Gastrocnemius medialis (tissue), 4 donors: ENCODE measurements around the gene ZNF655. TPM values are rescaled to one million over a fixed set of nuclear protein-coding genes. Genes with fewer than 3 reads are reported as not detected.

ENCODE experiments used
- ATAC-seq, 2 donors: fragments of 150-250 bp; one replicate each; pipeline ENCODE4 v1.9.1; 2016
- DNase-seq, 2 donors: peaks; one replicate each; pipeline ENCODE4 v3.0.0-alpha.2; 2019
- H3K27ac ChIP-seq, 4 donors: fragments of 200-600 bp; sonication (generic); 1 replicate in 1 of 4; 2 replicates in 3 of 4; pipeline ENCODE4 v1.5.1; 2016 to 2018; ENCODE audit warnings: mild to moderate bottlenecking in 2 of 4, moderate library complexity in 1 of 4
- H3K27me3 ChIP-seq, 3 donors: fragments of 200-600 bp; sonication (generic) in 2 of 3; 1 replicate in 1 of 3; 2 replicates in 2 of 3; pipeline versions ENCODE4 v1.5.1 to v1.6.0; 2016 to 2019; ENCODE audit warnings: mild to moderate bottlenecking in 1 of 3, moderate library complexity in 1 of 3
- H3K36me3 ChIP-seq, 2 donors: fragments of 200-600 bp; sonication (generic) in 1 of 2; one replicate each; pipeline ENCODE4 v1.5.1; 2017 to 2018
- H3K4me1 ChIP-seq, 2 donors: fragments of 200-600 bp; sonication (generic) in 1 of 2; one replicate each; pipeline ENCODE4 v1.5.1; 2016 to 2017; ENCODE audit warnings: mild to moderate bottlenecking in 2 of 2
- H3K4me3 ChIP-seq, 4 donors: fragments of 200-600 bp; sonication (generic) in 3 of 4; 1 replicate in 1 of 4; 2 replicates in 3 of 4; pipeline ENCODE4 v1.5.1; 2016 to 2019; ENCODE audit warnings: mild to moderate bottlenecking in 2 of 4
- H3K9me3 ChIP-seq, 3 donors: fragments of 200-600 bp; sonication (generic) in 2 of 3; 1 replicate in 1 of 3; 2 replicates in 2 of 3; pipeline ENCODE4 v1.5.1; 2016 to 2019
- CTCF ChIP-seq, 5 experiments: fragments of 450-650 bp in 3 of 5; fragments of 200-600 bp in 2 of 5; sonication (generic) in 2 of 5; IDR thresholded peaks in 4 of 5; conservative IDR thresholded peaks in 1 of 5; 1 replicate in 4 of 5; 2 replicates in 1 of 5; pipeline ENCODE4 v1.5.1; 2016 to 2019; ENCODE audit warnings: antibody characterized with exemption in 5 of 5, mild to moderate bottlenecking in 3 of 5, moderate library complexity in 3 of 5
- POLR2A ChIP-seq, 2 donors: fragments of 450-650 bp; IDR thresholded peaks; one replicate each; pipeline ENCODE4 v1.6.1; 2017; ENCODE audit warnings: antibody characterized with exemption in 2 of 2, mild to moderate bottlenecking in 2 of 2, moderate library complexity in 2 of 2
- in situ Hi-C, 4 donors: fragments of 200-750 bp; cut with MboI; loops; one replicate each; pipeline versions ENCODE4 v1.15.0 to v1.8.0; 2017; ENCODE audit warnings: low sequenced_read_pairs in 4 of 4
- intact Hi-C: fragments of 100-400 bp; cut with DNase I; formaldehyde crosslinking; loops from one replicate; pipeline ENCODE4 v1.15.1; 2023; ENCODE audit warnings: low total_unique reads
- total RNA-seq, 4 donors: library from RNA; depleted of rRNA; stranded (reverse); fragments of >200 nt; gene quantifications; one replicate each; pipeline versions ENCODE4 v1.1.0 to v1.2.3, GENCODE V29; 2016

Gene ZNF655
- total RNA-seq, 4 donors from 2014 or later, result 41.5 to 85.1 (median 56.5) TPM

DNA sequence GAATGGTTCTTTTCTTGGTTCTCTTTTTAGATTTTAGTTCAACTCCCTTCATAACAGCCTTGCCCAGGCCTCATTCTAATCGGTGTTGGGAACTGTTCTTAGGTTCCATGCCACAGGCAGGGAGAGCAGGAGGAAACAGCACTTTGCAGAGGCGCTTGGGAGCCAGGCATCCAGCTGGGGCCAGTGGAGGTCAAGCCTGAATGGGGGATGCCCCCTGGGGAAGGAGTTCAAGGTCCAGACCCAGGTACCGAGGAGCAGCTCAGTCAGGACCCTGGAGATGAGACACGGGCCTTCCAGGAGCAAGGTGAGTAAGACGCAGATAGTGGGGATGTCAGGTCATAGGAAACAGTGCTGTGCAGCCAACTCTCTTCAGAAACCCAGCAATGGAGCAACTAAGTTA, 62.8 kb downstream of the ZNF655 start:
- Histone ChIP-seq H3K27ac (no peak overlapping the region), H3K4me1 (peaks cover 12 to 16% of the 10 kb centered on the region in 2 donors), H3K4me3 (no peak overlapping the region), H3K27me3 (no peaks in the 10 kb centered on the region), H3K36me3 (peaks cover 0 to 79% of the 10 kb centered on the region in 2 donors), H3K9me3 (no peaks in the 10 kb centered on the region)
- ATAC-seq (no peak), DNase-seq (no peak)
- no peak for TF ChIP-seq CTCF (IDR thresholded peaks at IDR 0.05 in 4 of 5, conservative IDR thresholded peaks at IDR 0.05 in 1 of 5)
- no peak for TF ChIP-seq POLR2A (IDR thresholded peaks at IDR 0.05)
- in situ Hi-C loops (no loop called here), intact Hi-C loops (no loop called here)

- peaks cover 0 to 90% of the 10 kb centered on the region in 2 donors for H3K36me3 ChIP-seq
- ATAC-seq, result no peak
- no peaks in the 10 kb centered on the region for H3K9me3 ChIP-seq
- no peak overlapping the region for H3K4me3 ChIP-seq
- no peaks in the 10 kb centered on the region for H3K27me3 ChIP-seq
- intact Hi-C loops, result no loop called here
- peaks cover 7 to 12% of the 10 kb centered on the region in 2 donors for H3K4me1 ChIP-seq
- in situ Hi-C loops, result no loop called here
- no peak for TF ChIP-seq CTCF (IDR thresholded peaks at IDR 0.05 in 4 of 5, conservative IDR thresholded peaks at IDR 0.05 in 1 of 5)
- TF ChIP-seq POLR2A (IDR thresholded peaks at IDR 0.05), result no peak
- no peak overlapping the region for H3K27ac ChIP-seq
- DNase-seq, result no peak
Observed at GRCh38 chr7:99622596-99622995, 64.2 kb downstream of the ZNF655 start.

GRCh38 chr7:99623091-99623693, 64.8 kb downstream of the ZNF655 start:
- in situ Hi-C loops (no loop called here), intact Hi-C loops (no loop called here)
- no peak overlapping the region for H3K4me3 ChIP-seq
- no peak overlapping the region for H3K27ac ChIP-seq
- DNase-seq (no peak), ATAC-seq (no peak)
- H3K4me1 ChIP-seq, result peaks cover under 1 to 6% of the 10 kb centered on the region in 2 donors
- H3K27me3 ChIP-seq, result no peaks in the 10 kb centered on the region
- peaks cover 0 to 96% of the 10 kb centered on the region in 2 donors for H3K36me3 ChIP-seq
- no peak for TF ChIP-seq POLR2A (IDR thresholded peaks at IDR 0.05)
- TF ChIP-seq CTCF (IDR thresholded peaks at IDR 0.05 in 4 of 5, conservative IDR thresholded peaks at IDR 0.05 in 1 of 5), result no peak
- H3K9me3 ChIP-seq, result no peaks in the 10 kb centered on the region

- DNase-seq (no peak), ATAC-seq (no peak)
- H3K36me3 ChIP-seq, result peaks cover 0 to 98% of the 10 kb centered on the region in 2 donors
- intact Hi-C loops (no loop called here), in situ Hi-C loops (no loop called here)
- no peak for TF ChIP-seq CTCF (IDR thresholded peaks at IDR 0.05 in 4 of 5, conservative IDR thresholded peaks at IDR 0.05 in 1 of 5)
- no peak for TF ChIP-seq POLR2A (IDR thresholded peaks at IDR 0.05)
- no peak overlapping the region for H3K27ac ChIP-seq
- H3K27me3 ChIP-seq, result no peaks in the 10 kb centered on the region
- no peaks in the 10 kb centered on the region for H3K9me3 ChIP-seq
- no peak overlapping the region for H3K4me3 ChIP-seq
- no peaks in the 10 kb centered on the region for H3K4me1 ChIP-seq
Observed at GRCh38 chr7:99623702-99624447, 65.4 kb downstream of the ZNF655 start.
